ENCODE results near the gene RAD51B.

Gene RAD51B

DNA sequence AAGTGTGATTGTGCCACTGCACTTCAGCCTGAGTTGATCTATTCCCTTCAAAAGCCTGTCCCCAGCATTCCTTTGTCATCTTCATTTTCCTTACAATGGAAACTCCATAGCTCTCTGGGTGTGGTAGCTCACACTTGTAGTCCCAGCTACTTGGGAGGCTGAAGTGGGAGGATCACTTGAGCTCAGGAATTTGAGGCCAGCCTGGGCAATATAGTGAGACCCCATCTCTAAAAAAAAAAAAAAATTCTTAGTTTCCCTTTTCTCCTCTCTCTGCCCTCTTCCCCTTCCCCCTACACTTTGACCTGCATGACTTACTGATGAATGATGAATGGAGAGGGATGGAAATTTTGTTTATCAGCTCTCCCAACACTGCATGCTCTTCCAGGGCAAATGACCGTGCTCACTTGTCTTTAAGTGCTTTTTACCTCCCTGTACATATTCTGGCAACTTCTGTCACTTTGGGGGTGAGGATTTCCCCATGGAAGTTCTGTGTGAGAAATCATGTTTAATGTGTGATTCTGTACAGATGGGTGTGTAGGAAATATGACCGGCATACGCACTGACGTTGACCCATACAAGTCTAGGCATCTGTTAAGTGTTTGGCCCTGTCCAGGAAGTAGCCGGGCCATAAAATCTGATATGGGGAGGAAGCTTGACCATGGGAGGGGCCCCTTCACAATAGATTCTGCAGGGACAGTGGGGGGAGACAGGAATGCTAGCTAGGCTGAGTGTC is 907.9 kb downstream of the RAD51B start:
- POLR2A ChIA-PET = no interaction called here
- H3K4me3 ChIP-seq (ENCODE audit: low read depth, low read length) = no peak overlapping the region
- no peaks in the 10 kb centered on the region for H3K4me1 ChIP-seq (ENCODE audit: control insufficient read depth, insufficient read depth, low read length)
- no peaks in the 10 kb centered on the region for H3K9me3 ChIP-seq (ENCODE audit: control insufficient read depth, insufficient read depth, low read depth, low read length)
- H3K27ac ChIP-seq (ENCODE audit: extremely low read depth, low read depth, low read length) = no peak overlapping the region
- TF ChIP-seq ZNF121 (tag by site-specific recombination; IDR thresholded peaks at IDR 0.05) (0 out of 2 replicates have a peak, but pooled peaks have one; percentile 34), ZNF549 (tag by site-specific recombination; IDR thresholded peaks at IDR 0.05) (no peak)
- H3K36me3 ChIP-seq (ENCODE audit: control insufficient read depth in 2 of 2, insufficient read depth in 1 of 2, low read length in 2 of 2) = no peaks in the 10 kb centered on the region
- CTCF ChIA-PET = interaction anchor here (0.7 kb wide), 1 partner anchor 534 kb away, joined by 4 read pairs; no protein-coding TSS in a partner anchor

DNA sequence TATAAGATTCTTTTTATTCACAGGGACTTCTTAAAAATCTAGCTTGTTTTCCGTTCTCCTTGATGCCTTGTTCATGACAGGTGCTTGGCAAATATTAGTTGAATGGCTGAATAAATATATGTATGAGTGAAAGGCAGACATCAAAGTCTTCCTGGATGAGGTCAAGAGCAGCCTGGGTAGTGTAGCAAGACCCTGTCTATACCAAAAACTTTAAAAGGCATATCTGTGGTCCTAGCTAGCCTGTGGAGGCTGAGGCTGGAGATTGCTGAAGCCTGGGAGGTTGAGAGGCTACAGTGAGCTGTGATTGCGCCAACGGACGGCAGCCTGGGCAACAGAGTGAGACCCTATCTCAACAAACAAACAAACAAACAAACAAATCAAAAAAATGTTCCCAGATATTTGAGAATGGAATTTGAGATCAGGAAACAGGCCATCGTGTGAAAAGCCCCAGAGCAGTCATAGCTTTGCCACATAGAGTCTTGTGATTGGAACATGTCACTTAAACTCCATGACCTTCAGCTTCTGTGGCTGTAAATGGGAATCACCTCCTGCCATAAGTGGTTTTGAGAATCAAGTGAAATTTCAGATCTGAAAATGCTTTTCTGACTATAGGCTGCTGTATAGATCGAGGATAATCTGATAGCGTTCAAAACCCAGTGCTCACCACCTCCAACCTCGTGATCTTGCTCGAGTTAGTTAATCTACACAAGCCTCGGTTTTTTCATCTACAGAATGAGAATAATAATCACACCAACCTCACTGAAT is 908.9 kb downstream of the RAD51B start:
- no peaks in the 10 kb centered on the region for H3K36me3 ChIP-seq (ENCODE audit: control insufficient read depth in 2 of 2, insufficient read depth in 1 of 2, low read length in 2 of 2)
- CTCF ChIA-PET = no interaction called here
- H3K9me3 ChIP-seq (ENCODE audit: control insufficient read depth, insufficient read depth, low read depth, low read length) = no peaks in the 10 kb centered on the region
- H3K4me3 ChIP-seq (ENCODE audit: low read depth, low read length) = no peak overlapping the region
- no peak for TF ChIP-seq ZNF549 (tag by site-specific recombination; IDR thresholded peaks at IDR 0.05)
- TF ChIP-seq ZNF416 (tag by site-specific recombination; IDR thresholded peaks at IDR 0.05) = no peak
- TF ChIP-seq ZNF660 (tag by site-specific recombination; IDR thresholded peaks at IDR 0.05) = no peak
- TF ChIP-seq RBAK (tag by site-specific recombination; IDR thresholded peaks at IDR 0.05) = no peak
- TF ChIP-seq ZNF830 (tag by site-specific recombination; IDR thresholded peaks at IDR 0.05; ENCODE audit: low read depth) = no peak
- no peak for TF ChIP-seq ZNF155 (tag by site-specific recombination; IDR thresholded peaks at IDR 0.05)
- TF ChIP-seq ZNF623 (tag by site-specific recombination; IDR thresholded peaks at IDR 0.05) = no peak
- TF ChIP-seq ZNF366 (tag by site-specific recombination; conservative IDR thresholded peaks at IDR 0.05) = no peak
- TF ChIP-seq HOXA7 (CRISPR knock-in tag; IDR thresholded peaks at IDR 0.05; ENCODE audit: borderline replicate concordance) = no peak
- TF ChIP-seq, protein P1, sequence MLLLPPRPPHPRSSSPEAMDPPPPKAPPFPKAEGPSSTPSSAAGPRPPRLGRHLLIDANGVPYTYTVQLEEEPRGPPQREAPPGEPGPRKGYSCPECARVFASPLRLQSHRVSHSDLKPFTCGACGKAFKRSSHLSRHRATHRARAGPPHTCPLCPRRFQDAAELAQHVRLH (tag by site-specific recombination; IDR thresholded peaks at IDR 0.05) = no peak
- TF ChIP-seq ZFP37 (tag by site-specific recombination; IDR thresholded peaks at IDR 0.05) = no peak
- TF ChIP-seq ZNF324 (tag by site-specific recombination; IDR thresholded peaks at IDR 0.05) = no peak
- no peak for TF ChIP-seq ZNF157 (tag by site-specific recombination; IDR thresholded peaks at IDR 0.05)
- TF ChIP-seq MZF1 (tag by site-specific recombination; IDR thresholded peaks at IDR 0.05; ENCODE audit: borderline replicate concordance) = no peak
- TF ChIP-seq SALL2 (tag by site-specific recombination; IDR thresholded peaks at IDR 0.05; ENCODE audit: borderline replicate concordance) = no peak
- no peak for TF ChIP-seq ZNF670 (tag by site-specific recombination; IDR thresholded peaks at IDR 0.05; ENCODE audit: low read depth)
- TF ChIP-seq, protein P2, sequence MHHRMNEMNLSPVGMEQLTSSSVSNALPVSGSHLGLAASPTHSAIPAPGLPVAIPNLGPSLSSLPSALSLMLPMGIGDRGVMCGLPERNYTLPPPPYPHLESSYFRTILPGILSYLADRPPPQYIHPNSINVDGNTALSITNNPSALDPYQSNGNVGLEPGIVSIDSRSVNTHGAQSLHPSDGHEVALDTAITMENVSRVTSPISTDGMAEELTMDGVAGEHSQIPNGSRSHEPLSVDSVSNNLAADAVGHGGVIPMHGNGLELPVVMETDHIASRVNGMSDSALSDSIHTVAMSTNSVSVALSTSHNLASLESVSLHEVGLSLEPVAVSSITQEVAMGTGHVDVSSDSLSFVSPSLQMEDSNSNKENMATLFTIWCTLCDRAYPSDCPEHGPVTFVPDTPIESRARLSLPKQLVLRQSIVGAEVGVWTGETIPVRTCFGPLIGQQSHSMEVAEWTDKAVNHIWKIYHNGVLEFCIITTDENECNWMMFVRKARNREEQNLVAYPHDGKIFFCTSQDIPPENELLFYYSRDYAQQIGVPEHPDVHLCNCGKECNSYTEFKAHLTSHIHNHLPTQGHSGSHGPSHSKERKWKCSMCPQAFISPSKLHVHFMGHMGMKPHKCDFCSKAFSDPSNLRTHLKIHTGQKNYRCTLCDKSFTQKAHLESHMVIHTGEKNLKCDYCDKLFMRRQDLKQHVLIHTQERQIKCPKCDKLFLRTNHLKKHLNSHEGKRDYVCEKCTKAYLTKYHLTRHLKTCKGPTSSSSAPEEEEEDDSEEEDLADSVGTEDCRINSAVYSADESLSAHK (tag by site-specific recombination; IDR thresholded peaks at IDR 0.05) = no peak
- no peak for TF ChIP-seq ZNF785 (tag by site-specific recombination; IDR thresholded peaks at IDR 0.05)
- TF ChIP-seq ZNF211 (tag by site-specific recombination; IDR thresholded peaks at IDR 0.05; ENCODE audit: low read depth) = no peak
- no peak for TF ChIP-seq ZBTB7A (tag by site-specific recombination; IDR thresholded peaks at IDR 0.05; ENCODE audit: low read depth)
- no peak overlapping the region for H3K27ac ChIP-seq (ENCODE audit: extremely low read depth, low read depth, low read length)
- POLR2A ChIA-PET = no interaction called here
- H3K4me1 ChIP-seq (ENCODE audit: control insufficient read depth, insufficient read depth, low read length) = no peaks in the 10 kb centered on the region

Measured in HEK293 (cell line).